Stimulated activated CD8-positive, alpha-beta memory T cell treated with anti-CD3 and anti-CD28 coated beads, Interleukin-2, amount 100 ng/mL, for 1 hour (primary cell): ENCODE data around the gene PIANP.

ENCODE experiments used
- DNase-seq, 2 donors: peaks; one replicate each; pipeline ENCODE4 v3.0.0-alpha.2; 2020; ENCODE audit warnings: low read depth in 2 of 2

Gene PIANP

DNA sequence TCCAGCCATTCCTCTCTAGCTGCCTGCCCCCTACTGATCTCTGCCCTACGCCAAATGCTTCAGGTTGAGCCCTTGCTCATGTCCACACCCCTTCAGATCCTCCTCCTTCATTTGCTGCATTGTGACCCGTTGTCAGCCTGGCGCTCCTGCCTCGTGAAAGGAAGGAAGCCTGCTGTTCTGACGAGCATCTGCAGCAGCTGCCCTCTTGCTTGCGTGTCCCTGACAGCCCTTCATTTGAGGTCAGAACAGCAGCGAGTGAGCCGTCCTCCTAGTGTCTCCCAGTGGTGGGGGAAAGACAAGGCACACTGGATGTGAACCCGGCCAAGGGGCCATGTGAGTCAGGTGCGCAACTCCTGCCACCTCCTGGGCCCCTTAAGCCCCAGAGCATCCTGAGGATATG lies 3.0 kb upstream of the PIANP start:
- no peak for DNase-seq

DNA sequence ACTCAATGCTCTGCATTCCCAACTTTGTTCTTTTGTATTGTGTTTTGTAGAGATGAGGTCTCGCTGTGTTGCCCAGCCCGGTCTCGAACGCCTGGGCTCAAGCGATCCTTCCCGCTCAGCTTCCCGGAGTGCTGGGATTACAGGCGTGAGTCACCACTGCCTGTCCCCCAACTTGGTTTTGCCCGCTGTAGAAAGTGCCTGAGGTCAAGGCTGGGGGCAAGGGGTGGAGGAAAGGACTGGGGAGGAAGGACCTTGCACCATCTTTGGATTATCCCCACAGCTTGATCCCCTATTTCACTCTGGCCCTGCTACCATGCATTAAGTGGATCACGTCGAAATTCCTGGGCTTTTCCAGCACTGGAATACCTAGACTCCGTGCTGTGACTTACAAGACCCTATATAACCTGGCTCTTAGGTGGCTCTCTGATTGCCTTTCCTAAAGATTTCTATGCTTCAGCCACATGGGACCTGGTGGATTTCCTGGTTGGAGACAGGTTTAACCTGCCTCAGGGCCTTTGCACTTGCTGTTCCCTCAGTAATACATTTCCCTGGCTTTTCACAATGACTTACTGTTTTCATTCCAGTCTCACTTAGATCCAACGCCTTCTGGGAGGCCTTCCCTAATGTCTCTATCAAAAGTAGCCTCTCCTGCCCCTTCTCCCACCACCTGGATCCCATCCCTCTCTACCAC lies 608 bp upstream of the PIANP start:
- no peak for DNase-seq

DNA sequence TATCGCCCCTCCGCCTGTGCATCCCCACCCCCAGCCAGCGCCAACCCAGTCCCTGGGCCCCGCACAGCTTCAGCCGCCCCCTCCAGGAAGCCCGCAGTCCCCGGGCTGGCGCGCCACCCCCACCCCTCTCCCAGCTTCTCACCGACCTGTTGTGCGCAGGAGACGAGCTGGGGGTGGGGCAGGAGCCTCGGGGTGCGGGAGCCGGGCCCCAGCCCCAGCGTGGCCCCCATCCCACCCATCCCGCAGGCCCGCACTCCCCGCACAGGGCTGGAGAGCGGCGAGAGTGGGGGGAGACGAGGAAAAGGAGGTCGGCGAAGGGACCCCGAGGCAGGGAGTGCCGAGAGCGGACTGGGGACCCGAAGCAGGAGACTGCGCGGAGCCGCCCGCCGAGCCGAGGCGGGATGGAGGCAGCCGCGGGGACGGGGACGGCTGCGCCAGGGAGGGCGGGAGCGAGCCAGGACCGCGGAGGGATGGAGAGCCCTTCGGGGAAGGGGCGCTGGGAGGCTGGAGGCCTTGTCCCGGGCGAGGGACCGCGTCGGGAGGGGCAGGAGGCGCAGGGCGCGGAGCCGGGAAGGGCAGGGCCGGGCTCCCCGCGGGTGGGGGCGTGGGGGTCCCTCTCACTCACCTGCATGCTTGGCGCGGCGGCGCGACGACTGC lies 498 bp downstream of the PIANP start:
- no peak for DNase-seq

DNA sequence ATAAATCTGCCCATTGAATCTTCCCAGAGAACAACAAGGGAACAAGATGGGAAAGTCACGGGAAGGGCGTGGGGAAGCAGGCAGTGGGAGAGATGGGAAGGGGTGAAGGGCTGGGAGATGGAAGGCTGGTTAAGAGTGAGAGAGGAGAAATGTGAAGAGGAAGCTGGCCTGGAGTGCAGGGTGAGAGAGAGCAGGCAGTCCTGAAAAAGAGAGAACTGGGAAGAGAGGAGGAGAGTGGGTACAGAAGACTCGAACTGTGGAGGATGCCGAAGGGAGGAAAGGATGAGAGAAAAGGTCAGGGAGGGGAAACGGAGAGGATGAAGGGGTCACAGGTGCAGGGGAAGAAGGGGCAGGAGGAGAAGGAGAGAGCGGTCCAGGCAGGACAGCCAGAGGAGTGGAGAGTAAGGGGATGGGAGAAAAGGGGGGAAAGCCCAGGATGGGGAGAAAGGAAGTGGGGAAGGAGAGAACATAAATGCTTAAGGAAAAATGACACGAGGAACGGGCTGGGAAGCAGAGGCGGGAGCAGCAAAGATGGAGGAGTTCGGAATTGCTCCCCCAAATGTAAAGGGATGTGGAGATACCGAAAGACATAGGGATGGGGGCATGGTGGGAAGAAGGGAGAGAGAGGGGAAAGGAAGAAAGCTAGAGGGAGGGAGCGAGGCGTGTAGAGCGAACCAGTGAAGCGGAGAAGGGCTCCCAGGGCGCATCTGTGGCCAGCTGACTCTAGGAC lies 1.2 kb downstream of the PIANP start:
- DNase-seq: no peak

DNA sequence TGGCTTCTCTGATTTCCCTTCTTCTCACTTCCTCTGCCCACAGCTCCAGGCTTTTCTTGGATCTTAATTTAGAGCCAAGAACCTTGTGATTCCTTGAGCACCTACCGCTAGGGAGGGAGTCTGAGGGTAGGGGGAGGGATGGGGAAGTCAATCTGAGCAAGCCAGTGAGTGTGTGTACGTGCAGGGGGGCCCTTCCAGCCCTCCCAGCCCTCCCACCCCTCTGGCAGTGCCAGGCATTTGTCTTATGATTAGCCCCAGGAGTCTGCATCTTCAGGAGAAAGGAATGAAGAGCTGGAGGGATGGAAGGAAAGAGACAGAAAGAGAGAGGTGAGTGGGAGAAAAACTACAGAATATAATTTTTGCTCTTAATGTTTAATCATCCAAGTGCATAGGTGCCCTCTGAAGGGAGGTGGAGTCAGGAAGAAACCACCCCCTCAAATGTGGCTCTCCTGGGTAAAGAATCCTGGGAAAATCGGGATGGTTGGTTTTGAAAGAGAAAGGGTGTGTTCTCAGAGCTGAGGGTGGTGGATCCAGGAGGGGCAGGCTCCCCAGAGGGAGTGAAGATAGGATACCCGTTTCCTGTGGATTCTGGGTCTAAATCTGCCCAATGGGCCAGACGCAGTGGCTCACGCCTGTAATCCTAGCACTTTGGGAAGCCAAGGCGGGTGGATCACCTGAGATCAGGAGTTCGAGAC lies 2.1 kb downstream of the PIANP start:
- no peak for DNase-seq

DNA sequence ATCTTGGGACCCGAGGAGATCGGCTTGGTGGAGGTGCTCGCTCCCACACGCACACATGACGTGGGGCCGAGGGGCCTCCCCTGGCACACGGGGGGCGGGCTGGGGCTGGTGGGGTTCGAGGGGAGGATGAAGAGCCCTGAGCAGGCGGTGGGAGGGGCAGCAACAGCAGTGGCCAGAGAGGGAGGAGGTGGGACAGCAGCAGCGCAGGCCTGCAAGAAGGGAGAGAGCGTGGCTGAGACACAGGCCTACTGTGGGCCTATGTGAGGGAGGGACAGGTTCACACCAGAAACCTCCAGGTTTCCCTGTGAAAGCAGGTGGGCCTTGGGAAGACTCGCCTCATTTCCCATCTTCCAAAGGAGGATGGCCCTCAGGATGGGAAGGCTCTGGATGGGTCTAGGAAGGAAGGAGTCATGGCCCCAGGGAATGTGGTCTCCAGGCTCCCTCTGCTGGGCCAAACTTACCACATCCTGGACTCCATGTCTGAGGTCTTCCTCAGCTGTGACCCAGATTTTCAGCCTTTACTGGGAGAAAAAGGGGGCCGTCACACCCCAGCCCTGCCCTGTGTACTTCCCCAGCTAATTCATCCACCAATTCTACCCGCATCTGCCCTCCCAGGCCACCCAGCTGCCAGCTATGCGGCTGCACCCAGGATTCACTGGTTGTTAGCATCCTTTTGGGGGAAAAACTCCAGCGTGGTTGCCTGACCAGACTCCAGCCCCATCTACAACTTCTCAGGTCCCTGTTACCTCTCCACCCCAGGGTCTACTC lies 2.8 kb downstream of the PIANP start:
- no peak for DNase-seq

DNA sequence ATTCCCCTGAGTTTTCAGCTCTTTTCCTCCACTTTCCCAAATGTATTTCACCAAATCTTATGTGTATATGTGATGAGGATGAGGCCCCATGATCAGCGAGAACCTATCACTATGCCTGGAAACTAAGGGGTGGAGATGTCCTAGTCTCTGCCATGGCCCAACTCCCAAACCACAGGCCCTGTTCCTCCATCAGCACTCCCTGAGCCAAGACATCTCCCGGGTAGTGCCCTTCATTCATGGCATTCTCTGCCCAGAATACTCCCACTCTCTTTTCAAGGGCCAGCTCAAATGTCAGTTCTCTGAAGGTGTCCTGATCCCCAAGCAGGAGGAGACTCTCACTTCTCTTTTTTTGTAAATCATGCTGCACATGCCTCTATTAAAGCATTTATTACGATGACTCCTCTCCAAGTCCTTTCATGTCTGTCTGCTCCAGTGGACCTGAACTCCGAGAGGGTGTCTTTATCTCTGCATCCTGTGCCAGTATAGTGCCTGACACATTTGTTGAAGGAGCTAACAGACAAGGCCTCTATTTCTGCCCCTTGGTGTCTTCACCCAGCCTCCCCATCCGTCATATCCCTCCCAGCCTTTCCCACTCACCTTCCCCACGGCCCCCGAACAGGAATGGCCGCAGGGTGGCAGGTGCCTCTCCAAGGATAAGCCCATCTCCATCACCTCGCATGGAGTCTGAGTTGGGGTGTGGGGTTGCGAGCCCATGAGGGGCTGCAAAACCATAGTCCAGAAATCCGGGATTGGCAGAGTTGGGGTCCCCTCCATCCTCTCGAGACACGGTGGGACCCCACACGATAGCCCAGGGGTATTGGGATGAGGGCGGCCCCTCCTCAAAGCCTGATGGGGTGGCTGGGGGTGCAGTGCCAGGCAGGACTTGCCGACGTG lies 3.7 kb downstream of the PIANP start:
- no peak for DNase-seq

DNA sequence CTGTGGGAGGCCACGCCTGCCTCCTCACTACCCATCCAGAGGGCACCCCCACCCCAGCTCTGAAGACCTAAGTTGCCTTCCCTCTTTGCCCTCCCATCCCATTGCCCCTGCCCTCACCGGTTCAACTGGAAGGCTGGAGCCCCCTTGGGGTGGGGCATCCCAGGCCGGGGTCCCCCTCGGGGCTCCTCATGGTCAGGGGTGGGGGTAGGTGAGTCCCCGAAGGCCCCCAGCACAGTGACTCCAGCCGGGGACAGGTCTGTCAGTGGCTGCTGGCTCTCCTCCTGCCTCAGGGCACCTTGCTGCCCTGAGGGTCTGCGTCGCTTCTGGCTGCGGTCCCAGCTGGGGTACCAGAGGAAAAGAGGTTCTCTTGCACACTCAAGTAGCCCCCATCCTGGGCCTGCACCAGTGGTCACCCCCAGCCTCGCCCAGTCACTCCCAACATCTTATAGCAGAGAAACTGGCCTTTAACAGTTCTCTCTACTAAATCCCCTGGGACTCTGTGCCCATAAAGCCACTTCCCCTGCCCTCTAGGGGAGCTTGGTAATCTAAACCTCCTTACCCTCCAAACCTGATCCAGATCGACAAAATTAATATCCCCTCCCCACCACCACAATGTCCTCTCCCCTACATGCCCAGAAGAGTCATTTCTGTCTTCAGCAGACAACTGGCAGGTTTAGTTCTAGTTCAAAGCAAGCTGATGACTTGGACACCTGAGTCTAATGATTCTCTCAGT lies 5.1 kb downstream of the PIANP start:
- no peak for DNase-seq

DNA sequence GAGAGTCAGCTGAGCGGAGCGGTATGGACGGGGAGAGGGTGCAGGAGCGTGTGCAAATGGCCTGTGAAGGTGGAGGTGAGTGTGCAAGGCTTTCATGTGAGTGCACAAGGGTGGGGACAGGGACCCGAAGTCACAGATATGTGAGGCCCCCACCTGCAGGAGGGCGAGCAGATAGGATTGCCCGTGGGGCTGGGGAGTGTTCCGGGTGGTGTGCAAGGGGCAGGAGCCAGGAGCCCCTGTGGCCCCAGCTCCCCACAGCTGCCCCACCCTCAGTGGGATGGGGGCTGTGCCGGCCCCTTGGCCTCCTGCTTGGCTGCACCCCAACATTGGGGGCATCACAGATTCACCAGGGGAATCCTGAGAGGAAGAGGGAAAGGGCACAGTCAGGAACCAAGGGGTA lies 5.9 kb downstream of the PIANP start:
- no peak for DNase-seq

DNA sequence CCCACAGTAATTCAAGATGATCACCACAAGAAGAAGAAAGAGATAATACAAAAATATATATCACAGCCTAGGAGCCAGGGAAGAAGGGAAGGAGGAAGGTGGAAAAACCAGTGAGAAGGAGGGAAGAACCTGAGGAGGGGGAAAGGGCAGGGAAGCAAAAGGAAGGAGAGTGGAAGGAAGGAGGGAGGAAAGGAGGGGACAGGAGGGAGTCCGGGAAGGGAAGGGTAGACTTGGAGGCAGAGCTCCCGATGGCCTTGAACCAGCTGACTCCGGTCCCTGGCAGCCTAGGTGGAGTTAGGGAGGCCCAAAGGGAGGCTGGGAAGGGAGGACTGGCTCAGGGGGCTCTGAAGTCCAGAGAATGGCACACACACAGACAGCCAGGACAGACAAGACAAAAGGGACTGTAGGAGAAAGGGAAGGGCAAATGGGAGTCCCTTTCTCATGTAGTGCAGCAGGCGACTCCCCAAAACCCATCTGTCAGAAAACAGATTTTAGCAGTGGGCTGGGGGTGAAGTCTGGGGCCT lies 6.7 kb downstream of the PIANP start:
- DNase-seq: no peak

DNA sequence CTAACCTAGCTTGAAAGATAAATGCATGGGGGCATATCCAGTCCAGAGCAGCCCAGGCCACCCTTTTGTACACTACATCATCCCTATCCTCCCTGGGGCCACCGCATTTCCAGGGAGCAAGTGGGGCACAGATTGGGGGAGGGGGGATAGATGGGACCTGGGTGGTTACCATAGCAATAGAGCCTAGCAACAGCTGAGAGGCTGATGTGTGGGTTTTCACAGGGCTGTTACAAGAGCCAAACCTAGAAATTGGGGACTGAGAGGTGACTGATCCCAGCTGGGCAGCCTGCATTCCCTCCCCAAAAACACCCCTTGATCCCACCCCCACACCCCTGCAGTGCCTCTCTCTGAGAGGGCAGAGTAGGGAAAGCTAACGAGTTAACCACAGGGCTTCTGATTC lies 7.7 kb downstream of the PIANP start:
- no peak for DNase-seq

DNA sequence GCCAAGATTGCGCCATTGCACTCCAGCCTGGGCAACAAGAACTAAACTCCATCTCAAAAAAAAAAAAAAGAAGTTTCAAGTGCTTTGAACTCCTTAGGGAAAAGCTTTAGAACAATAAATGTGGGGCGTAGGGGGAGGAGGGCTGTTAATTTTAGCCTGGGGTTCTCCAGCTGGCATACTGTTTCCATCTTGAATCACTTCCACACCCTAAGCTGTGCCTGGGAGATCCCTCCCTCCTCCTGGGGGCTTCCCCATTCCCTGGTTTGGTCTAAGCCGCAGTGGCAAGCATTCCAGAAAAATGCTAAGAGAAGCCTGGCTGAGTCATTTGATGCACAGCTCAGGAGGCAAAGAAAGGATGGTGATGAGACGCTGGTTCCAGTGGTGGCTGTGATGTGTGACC lies 9.1 kb downstream of the PIANP start:
- no peak for DNase-seq

DNA sequence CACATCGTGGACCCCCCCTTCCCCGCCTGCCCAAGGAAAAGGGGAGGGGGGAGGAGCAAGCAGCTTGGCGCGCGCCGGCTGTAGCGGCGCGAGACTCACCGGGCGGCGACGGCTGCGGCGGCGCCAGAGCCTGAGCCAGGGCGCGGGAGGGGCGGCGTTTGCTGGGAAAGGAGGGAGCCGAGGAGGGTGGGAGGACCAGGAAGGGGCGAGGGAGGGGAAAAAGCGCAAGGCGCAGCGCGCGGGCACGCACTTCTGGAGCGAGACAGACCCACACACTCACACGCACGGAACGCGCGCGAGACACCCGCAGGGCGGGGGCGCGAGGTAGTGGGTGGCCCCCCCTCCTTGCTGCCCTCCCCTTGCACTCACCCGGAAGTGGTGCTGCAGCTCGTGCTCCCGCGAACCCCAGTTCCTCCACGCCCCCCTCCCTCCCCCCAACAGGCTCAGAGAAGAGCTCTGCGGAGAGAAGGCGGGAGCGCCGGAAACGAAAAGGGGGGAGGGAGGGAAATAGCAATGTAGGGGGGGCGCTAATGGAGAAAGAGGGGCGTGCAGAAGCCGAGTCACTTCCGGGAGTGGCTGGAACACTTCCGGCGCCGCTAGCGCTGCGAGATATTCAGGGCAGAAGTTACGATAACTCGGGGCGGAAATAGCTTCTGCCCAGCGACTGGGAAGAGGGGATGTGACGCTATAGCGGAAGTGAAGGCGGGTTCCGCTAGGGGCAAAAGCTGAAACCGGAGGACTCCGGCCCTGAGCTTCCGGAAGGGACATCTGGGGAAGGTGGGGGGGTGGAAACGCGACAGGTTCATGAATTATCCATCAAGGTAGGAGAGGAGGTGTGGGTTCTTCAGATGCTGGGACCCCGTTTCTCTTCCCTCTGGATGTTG lies 11.4 kb downstream of the PIANP start, which contains the start of gene ZNF384:
Gene ZNF384, minus strand, starts transcription at position 377 of the 884 bp plus-strand sequence. CDS start 9,855 bp downstream, outside the sequence.
- DNase-seq: peak; percentile 89 to 91

DNA sequence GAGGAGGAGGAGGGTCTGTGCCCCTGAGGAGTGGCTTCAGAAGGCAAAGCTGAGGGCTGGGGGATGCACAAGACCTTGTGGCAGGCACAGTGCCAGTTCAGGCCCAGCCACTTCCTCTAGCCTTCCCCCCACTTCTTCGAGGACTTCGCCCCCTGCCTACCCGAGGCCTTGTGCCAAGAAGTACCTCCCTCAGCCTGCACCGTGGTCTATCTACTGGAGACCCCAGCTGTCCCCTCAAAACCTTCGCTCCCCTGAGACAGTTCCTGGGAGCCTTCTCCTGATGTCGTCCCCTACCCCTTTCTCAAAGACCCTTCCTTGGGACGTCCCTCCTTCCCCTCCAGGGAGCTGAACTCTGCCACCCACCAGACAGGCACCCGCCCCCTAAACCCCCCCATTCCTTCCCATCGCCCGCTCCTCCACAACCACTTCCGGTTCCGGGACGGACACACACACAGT lies 12.0 kb downstream of the PIANP start:
- DNase-seq: peak in 1 of 2 donors; percentile 21

DNA sequence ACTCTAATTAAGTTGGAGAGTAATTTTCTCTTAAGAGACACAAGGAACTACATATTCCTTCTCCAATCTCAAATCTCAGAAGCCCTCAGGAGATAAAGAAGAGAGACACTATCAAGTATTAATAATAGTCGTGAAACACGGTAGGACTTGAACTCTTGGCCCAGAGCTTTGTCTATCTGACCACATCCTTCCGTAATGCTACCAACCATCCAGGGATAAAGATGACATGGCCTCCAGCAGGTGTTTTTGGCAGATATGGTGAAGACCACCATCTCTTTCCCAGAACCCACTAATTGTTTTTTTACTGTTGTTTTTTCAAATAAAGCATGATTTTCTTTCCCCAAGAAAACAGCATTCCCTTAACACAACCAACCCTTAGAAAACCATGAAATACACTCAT lies 14.8 kb downstream of the PIANP start:
- DNase-seq: no peak

DNA sequence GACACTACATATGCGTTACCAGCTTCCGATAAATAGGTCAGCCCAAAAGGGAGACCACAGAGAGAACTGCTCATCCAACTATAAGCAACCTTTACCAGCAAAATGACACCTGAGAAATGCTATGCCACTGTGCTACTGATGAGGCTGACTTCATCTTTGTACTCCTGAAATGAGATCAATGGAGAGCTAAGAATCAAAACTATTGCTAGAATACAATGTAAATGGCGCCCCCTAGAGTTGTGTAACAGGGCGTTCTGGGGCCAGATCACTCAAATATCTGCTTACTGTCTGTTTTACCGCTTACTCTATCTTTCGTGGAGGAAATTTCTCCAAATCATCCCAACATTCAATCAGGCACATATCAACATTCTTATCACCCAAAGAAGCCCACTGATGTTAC lies 16.0 kb downstream of the PIANP start:
- no peak for DNase-seq

DNA sequence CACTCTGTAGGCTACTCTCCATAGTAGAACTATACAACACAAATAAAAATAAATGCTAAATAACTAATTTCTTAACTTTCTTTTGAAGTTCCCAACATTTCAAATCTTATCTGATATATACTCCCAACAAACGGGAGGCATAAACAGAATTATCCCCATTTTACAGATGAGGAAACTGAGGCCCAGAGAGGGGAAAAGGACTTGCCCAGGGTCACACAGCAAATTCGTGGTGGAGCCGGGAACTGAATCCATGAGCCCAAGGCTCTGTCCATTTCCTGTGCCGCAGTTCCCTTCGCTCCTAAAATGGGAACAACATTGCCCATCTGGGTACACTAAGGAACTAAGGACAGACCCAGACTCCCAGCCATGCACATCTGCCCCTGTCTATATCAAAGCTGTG lies 23.7 kb downstream of the PIANP start:
- no peak for DNase-seq

DNA sequence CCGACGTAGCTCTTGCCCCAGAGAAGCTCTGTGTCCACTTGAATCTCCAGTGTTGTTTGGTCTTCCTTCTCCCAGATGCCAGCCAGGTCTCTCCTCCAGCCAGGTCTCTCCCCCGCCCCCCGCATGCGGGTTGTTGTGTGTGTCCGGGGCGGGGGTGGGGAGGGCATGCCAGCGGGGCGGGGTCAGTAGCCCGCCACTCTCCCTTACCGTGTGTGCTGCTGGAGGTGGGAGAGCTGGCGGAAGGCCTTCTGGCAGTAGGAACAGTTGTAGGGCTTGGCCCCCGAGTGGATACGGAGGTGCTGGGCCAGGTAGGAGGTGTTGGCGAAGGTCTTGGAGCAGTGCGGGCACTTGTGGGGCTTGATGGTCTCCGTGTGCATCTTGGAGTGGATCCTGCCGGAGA lies 28.5 kb downstream of the PIANP start:
- DNase-seq: no peak
